GM12878 (cell line): ENCODE results near the gene CMTM4. TPM values are rescaled to one million over a fixed set of nuclear protein-coding genes. Genes with fewer than 3 reads are reported as not detected.

Experiments used
- GABPA ChIP-seq: IDR thresholded peaks from 2 replicates; pipeline ENCODE4 v1.6.1; 2014; ENCODE audit warnings: antibody characterized with exemption, low read depth, mild to moderate bottlenecking, inconsistent platforms
- IKZF1 ChIP-seq: fragments of 450-650 bp; conservative IDR thresholded peaks from 2 replicates; pipeline ENCODE4 v1.6.1; 2017; ENCODE audit warnings: antibody characterized with exemption, mild to moderate bottlenecking
- KAT2A ChIP-seq: conservative IDR thresholded peaks from 2 replicates; pipeline ENCODE4 v1.6.1; 2011; ENCODE audit warnings: low read depth, low read length; ENCODE audit not compliant: control insufficient read depth
- KLF5 ChIP-seq: fragments of 450-650 bp; IDR thresholded peaks from 2 replicates; pipeline ENCODE4 v1.6.1; 2014; ENCODE audit warnings: mild to moderate bottlenecking; ENCODE audit not compliant: partially characterized antibody
- MEF2B ChIP-seq: fragments of 450-650 bp; IDR thresholded peaks from 2 replicates; pipeline ENCODE4 v1.6.1; 2018; ENCODE audit warnings: mild to moderate bottlenecking, moderate library complexity; ENCODE audit not compliant: partially characterized antibody, poor library complexity, severe bottlenecking
- MTA3 ChIP-seq: IDR thresholded peaks from 2 replicates; pipeline ENCODE4 v1.6.1; 2012; ENCODE audit warnings: low read length, inconsistent platforms, borderline replicate concordance
- NFIC ChIP-seq: IDR thresholded peaks from 2 replicates; pipeline ENCODE4 v1.6.1; 2012; ENCODE audit warnings: low read depth, mild to moderate bottlenecking, inconsistent platforms, low read length, moderate library complexity
- NR2C2 ChIP-seq: IDR thresholded peaks from 2 replicates; pipeline ENCODE4 v1.6.1; 2011; ENCODE audit warnings: borderline replicate concordance, low read depth; ENCODE audit not compliant: control insufficient read depth, insufficient read length
- PAX5 ChIP-seq: IDR thresholded peaks from 2 replicates; pipeline ENCODE4 v1.6.1; 2011; ENCODE audit warnings: low read depth, low read length, borderline replicate concordance
- RELA ChIP-seq: fragments of 450-650 bp; IDR thresholded peaks from 2 replicates; pipeline ENCODE4 v1.8.0; 2014; ENCODE audit warnings: borderline replicate concordance; ENCODE audit not compliant: partially characterized antibody
- SREBF2 ChIP-seq: IDR thresholded peaks from 2 replicates; pipeline ENCODE4 v1.6.1; 2012; ENCODE audit warnings: mild to moderate bottlenecking, low read length
- SUZ12 ChIP-seq: fragments of 200-600 bp; sonication (generic); IDR thresholded peaks from one replicate; pipeline ENCODE4 v1.6.1; 2018; ENCODE audit warnings: antibody characterized with exemption, mild to moderate bottlenecking; ENCODE audit not compliant: unreplicated experiment
- TCF3 ChIP-seq: IDR thresholded peaks from 2 replicates; pipeline ENCODE4 v1.6.1; 2012; ENCODE audit warnings: low read depth, mild to moderate bottlenecking, low read length, borderline replicate concordance; ENCODE audit not compliant: insufficient read depth
- ZNF24 ChIP-seq: fragments of 450-650 bp; IDR thresholded peaks from 2 replicates; pipeline ENCODE4 v1.6.1; 2017; ENCODE audit warnings: antibody characterized with exemption, mild to moderate bottlenecking
- polyA plus RNA-seq, 11 experiments: library from polyadenylated mRNA; depleted of rRNA in 4 of 11; unstranded in 6 of 11; stranded (reverse) in 5 of 11; fragments of >200 nt; fragmentation: Nextera tagmentation in 4 of 11; fragmentation: Illumina TruSeq in 1 of 11; extraction: Ambion mirVana in 4 of 11; extraction: Trizol in 1 of 11; gene quantifications; 1 replicate in 1 of 11; 2 replicates in 10 of 11; pipeline versions ENCODE4 v1.2.1 to v1.2.3, GENCODE V29; 2011 to 2016; ENCODE audit warnings: inconsistent platforms in 2 of 11, missing spikeins in 2 of 11, low read depth in 1 of 11
- total RNA-seq, 4 experiments: library from RNA; depleted of rRNA in 3 of 4; stranded (reverse); fragments of >200 nt in 3 of 4; fragmentation: Illumina TruSeq in 1 of 4; extraction: Trizol in 1 of 4; gene quantifications; 2 replicates each; pipeline versions ENCODE4 v1.2.1 to v1.2.3, GENCODE V29; 2013 to 2021
- TF ChIP-seq, protein P1 (sequence below): IDR thresholded peaks from 2 replicates; pipeline ENCODE4 v1.6.1; 2012; ENCODE audit warnings: low read depth, low read length, improper control_type of control experiment
- TF ChIP-seq, protein P2 (sequence below): fragments of 450-650 bp; IDR thresholded peaks from 2 replicates; pipeline ENCODE4 v1.6.1; 2014; ENCODE audit warnings: mild to moderate bottlenecking
- TF ChIP-seq, protein P3 (sequence below): fragments of 450-650 bp; IDR thresholded peaks from 2 replicates; pipeline ENCODE4 v1.6.1; 2018; ENCODE audit warnings: mild to moderate bottlenecking, low read depth, moderate library complexity; ENCODE audit not compliant: partially characterized antibody
- TF ChIP-seq, protein P4 (sequence below): IDR thresholded peaks from 2 replicates; pipeline ENCODE4 v1.6.1; 2011; ENCODE audit warnings: mild to moderate bottlenecking, low read depth, low read length, moderate library complexity; ENCODE audit not compliant: insufficient replicate concordance
- TF ChIP-seq, protein P5 (sequence below): fragments of 150-350 bp; IDR thresholded peaks from 2 replicates; pipeline ENCODE4 v1.6.1; 2014; ENCODE audit warnings: mild to moderate bottlenecking, low read depth, low read length
- TF ChIP-seq, protein P6 (sequence below): fragments of 450-650 bp; IDR thresholded peaks from 2 replicates; pipeline ENCODE4 v1.6.1; 2017; ENCODE audit warnings: borderline replicate concordance

CMTM4 gene
- total and polyA plus RNA-seq, 10 of the 15 experiments (the other 5 are each of a cell fraction or from before 2014, with no cell fraction given): 0.02 to 0.43 (median 0.15) TPM; not detected in 2

DNA sequence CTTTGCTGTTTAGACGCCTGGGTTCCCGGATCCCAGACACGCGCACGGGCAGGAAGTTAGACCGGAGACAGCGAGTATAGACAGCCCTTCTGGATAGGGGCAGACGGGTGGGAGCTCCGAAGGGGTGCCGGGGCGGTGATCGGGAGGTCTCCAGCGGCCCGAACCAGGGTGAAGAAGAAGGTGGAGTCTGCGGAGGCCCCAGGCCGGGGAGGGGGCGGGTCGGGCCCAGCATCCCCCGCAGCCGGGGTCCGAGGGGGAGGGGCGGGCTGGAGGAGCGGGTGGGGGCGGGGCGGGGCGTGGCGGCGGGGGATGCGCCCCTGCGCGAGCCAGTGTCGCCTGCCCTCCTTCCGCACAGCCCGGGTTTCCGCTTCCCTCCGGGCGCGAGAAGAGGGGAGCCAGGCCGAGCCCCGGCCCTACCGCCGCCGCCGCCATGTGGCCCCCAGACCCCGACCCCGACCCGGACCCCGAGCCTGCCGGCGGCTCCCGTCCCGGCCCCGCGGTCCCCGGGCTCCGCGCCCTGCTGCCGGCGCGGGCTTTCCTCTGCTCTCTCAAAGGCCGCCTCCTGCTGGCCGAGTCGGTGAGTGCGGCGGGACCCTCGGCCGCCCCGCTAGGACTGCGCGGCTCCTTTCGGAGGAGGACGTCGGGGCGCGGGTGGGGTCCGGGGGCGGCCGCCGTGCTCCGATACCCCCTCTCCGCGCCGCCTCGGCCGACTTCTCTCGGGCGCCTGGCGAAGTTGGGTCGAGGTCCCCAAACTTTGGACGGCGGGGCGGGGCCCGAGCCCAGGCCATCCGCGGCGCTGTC, 92.0 kb downstream of the CMTM4 start, which contains the start of gene CMTM3 (continued):
- TF ChIP-seq, protein P1, sequence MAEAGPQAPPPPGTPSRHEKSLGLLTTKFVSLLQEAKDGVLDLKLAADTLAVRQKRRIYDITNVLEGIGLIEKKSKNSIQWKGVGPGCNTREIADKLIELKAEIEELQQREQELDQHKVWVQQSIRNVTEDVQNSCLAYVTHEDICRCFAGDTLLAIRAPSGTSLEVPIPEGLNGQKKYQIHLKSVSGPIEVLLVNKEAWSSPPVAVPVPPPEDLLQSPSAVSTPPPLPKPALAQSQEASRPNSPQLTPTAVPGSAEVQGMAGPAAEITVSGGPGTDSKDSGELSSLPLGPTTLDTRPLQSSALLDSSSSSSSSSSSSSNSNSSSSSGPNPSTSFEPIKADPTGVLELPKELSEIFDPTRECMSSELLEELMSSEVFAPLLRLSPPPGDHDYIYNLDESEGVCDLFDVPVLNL: no peak
- no peak for TF ChIP-seq SREBF2
- no peak for TF ChIP-seq GABPA
- no peak for TF ChIP-seq SUZ12
- TF ChIP-seq NFIC: no peak
- TF ChIP-seq, protein P2, sequence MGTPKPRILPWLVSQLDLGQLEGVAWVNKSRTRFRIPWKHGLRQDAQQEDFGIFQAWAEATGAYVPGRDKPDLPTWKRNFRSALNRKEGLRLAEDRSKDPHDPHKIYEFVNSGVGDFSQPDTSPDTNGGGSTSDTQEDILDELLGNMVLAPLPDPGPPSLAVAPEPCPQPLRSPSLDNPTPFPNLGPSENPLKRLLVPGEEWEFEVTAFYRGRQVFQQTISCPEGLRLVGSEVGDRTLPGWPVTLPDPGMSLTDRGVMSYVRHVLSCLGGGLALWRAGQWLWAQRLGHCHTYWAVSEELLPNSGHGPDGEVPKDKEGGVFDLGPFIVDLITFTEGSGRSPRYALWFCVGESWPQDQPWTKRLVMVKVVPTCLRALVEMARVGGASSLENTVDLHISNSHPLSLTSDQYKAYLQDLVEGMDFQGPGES: no peak
- TF ChIP-seq ZNF24: no peak
- no peak for TF ChIP-seq KAT2A
- TF ChIP-seq, protein P3, sequence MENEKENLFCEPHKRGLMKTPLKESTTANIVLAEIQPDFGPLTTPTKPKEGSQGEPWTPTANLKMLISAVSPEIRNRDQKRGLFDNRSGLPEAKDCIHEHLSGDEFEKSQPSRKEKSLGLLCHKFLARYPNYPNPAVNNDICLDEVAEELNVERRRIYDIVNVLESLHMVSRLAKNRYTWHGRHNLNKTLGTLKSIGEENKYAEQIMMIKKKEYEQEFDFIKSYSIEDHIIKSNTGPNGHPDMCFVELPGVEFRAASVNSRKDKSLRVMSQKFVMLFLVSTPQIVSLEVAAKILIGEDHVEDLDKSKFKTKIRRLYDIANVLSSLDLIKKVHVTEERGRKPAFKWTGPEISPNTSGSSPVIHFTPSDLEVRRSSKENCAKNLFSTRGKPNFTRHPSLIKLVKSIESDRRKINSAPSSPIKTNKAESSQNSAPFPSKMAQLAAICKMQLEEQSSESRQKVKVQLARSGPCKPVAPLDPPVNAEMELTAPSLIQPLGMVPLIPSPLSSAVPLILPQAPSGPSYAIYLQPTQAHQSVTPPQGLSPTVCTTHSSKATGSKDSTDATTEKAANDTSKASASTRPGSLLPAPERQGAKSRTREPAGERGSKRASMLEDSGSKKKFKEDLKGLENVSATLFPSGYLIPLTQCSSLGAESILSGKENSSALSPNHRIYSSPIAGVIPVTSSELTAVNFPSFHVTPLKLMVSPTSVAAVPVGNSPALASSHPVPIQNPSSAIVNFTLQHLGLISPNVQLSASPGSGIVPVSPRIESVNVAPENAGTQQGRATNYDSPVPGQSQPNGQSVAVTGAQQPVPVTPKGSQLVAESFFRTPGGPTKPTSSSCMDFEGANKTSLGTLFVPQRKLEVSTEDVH: no peak
- TF ChIP-seq TCF3: no peak
- TF ChIP-seq KLF5: no peak
- no peak for TF ChIP-seq MEF2B
- TF ChIP-seq MTA3: no peak
- no peak for TF ChIP-seq RELA
- no peak for TF ChIP-seq PAX5
- TF ChIP-seq, protein P4, sequence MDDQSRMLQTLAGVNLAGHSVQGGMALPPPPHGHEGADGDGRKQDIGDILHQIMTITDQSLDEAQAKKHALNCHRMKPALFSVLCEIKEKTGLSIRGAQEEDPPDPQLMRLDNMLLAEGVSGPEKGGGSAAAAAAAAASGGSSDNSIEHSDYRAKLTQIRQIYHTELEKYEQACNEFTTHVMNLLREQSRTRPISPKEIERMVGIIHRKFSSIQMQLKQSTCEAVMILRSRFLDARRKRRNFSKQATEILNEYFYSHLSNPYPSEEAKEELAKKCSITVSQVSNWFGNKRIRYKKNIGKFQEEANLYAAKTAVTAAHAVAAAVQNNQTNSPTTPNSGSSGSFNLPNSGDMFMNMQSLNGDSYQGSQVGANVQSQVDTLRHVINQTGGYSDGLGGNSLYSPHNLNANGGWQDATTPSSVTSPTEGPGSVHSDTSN: no peak
- TF ChIP-seq, protein P5, sequence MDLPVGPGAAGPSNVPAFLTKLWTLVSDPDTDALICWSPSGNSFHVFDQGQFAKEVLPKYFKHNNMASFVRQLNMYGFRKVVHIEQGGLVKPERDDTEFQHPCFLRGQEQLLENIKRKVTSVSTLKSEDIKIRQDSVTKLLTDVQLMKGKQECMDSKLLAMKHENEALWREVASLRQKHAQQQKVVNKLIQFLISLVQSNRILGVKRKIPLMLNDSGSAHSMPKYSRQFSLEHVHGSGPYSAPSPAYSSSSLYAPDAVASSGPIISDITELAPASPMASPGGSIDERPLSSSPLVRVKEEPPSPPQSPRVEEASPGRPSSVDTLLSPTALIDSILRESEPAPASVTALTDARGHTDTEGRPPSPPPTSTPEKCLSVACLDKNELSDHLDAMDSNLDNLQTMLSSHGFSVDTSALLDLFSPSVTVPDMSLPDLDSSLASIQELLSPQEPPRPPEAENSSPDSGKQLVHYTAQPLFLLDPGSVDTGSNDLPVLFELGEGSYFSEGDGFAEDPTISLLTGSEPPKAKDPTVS: no peak
- TF ChIP-seq IKZF1: peak; percentile 46; the same call in 1 of the 2 replicates
- TF ChIP-seq, protein P6, sequence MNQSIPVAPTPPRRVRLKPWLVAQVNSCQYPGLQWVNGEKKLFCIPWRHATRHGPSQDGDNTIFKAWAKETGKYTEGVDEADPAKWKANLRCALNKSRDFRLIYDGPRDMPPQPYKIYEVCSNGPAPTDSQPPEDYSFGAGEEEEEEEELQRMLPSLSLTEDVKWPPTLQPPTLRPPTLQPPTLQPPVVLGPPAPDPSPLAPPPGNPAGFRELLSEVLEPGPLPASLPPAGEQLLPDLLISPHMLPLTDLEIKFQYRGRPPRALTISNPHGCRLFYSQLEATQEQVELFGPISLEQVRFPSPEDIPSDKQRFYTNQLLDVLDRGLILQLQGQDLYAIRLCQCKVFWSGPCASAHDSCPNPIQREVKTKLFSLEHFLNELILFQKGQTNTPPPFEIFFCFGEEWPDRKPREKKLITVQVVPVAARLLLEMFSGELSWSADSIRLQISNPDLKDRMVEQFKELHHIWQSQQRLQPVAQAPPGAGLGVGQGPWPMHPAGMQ: no peak
- TF ChIP-seq NR2C2: no peak
